Astrocyte (in vitro differentiated cells and primary cell): ENCODE results near the gene DISP3. TPM values are rescaled to one million over a fixed set of nuclear protein-coding genes. Genes with fewer than 3 reads are reported as not detected.

Experiments
- DNase-seq: peaks from one replicate; pipeline ENCODE4 v3.0.0-alpha.2; 2010; ENCODE audit warnings: low read depth
- FAIRE-seq: peaks from 2 replicates; lab custom pipeline; 2011; peaks lifted over from hg19 to GRCh38; lab: Jason Lieb, UNC
- H2AFZ ChIP-seq: 2 replicates; pipeline ENCODE4 v1.6.0; 2012; ENCODE audit warnings: low read depth, low read length, inconsistent platforms
- H3K27ac ChIP-seq: 2 replicates; pipeline ENCODE4 v1.5.1; 2011; ENCODE audit warnings: low read depth, low read length, inconsistent platforms
- H3K27me3 ChIP-seq: 2 replicates; pipeline ENCODE4 v1.6.0; 2011; ENCODE audit warnings: low read length, inconsistent platforms; ENCODE audit not compliant: insufficient read depth
- H3K36me3 ChIP-seq: 2 replicates; pipeline ENCODE4 v1.5.1; 2011; ENCODE audit warnings: low read length, inconsistent platforms; ENCODE audit not compliant: insufficient read depth
- H3K4me1 ChIP-seq: 2 replicates; pipeline ENCODE4 v1.5.1; 2011; ENCODE audit warnings: low read length, inconsistent platforms; ENCODE audit not compliant: insufficient read depth
- H3K4me2 ChIP-seq: 2 replicates; pipeline ENCODE4 v1.6.0; 2012; ENCODE audit warnings: low read length, inconsistent platforms
- H3K4me3 ChIP-seq: 2 replicates; pipeline ENCODE4 v1.5.1; 2011; ENCODE audit warnings: low read depth, mild to moderate bottlenecking, low read length, inconsistent platforms; ENCODE audit not compliant: insufficient read depth
- H3K79me2 ChIP-seq: 2 replicates; pipeline ENCODE4 v1.6.0; 2012; ENCODE audit warnings: mild to moderate bottlenecking, low read length, inconsistent platforms; ENCODE audit not compliant: insufficient read depth
- H3K9ac ChIP-seq: 2 replicates; pipeline ENCODE4 v1.6.0; 2012; ENCODE audit warnings: mild to moderate bottlenecking, low read length, inconsistent platforms
- H3K9me3 ChIP-seq: 2 replicates; pipeline ENCODE4 v1.5.1; 2012; ENCODE audit warnings: low read depth, mild to moderate bottlenecking, low read length, inconsistent platforms; ENCODE audit not compliant: insufficient read depth
- H4K20me1 ChIP-seq: 2 replicates; pipeline ENCODE4 v1.6.0; 2012; ENCODE audit warnings: low read length, inconsistent platforms; ENCODE audit not compliant: insufficient read depth
- H3K27ac Mint-ChIP-seq: one replicate; pipeline ENCODE4 v1.8.0; 2021; ENCODE audit warnings: mild to moderate bottlenecking, mixed read lengths; ENCODE audit not compliant: unreplicated experiment
- H3K27me3 Mint-ChIP-seq: one replicate; pipeline ENCODE4 v1.8.0; 2021; ENCODE audit warnings: low read depth, mixed read lengths; ENCODE audit not compliant: unreplicated experiment
- H3K36me3 Mint-ChIP-seq: one replicate; pipeline ENCODE4 v1.8.0; 2021; ENCODE audit warnings: low read depth, mixed read lengths; ENCODE audit not compliant: unreplicated experiment
- H3K4me1 Mint-ChIP-seq: one replicate; pipeline ENCODE4 v1.8.0; 2021; ENCODE audit warnings: low read depth, mixed read lengths; ENCODE audit not compliant: unreplicated experiment
- H3K4me3 Mint-ChIP-seq: one replicate; pipeline ENCODE4 v1.8.0; 2021; ENCODE audit warnings: mild to moderate bottlenecking, moderate library complexity, mixed read lengths; ENCODE audit not compliant: unreplicated experiment
- H3K9me3 Mint-ChIP-seq: one replicate; pipeline ENCODE4 v1.8.0; 2021; ENCODE audit warnings: mild to moderate bottlenecking, mixed read lengths; ENCODE audit not compliant: unreplicated experiment
- CTCF ChIP-seq: IDR thresholded peaks from 2 replicates; pipeline ENCODE4 v1.5.1; 2011; ENCODE audit warnings: low read depth, mild to moderate bottlenecking, inconsistent platforms, low read length, moderate library complexity; ENCODE audit not compliant: insufficient read depth
- EZH2 ChIP-seq: IDR thresholded peaks from 2 replicates; pipeline ENCODE4 v1.6.1; 2012; ENCODE audit warnings: mild to moderate bottlenecking, low read length, inconsistent platforms; ENCODE audit not compliant: insufficient read depth
- total RNA-seq: library from RNA; stranded (reverse); gene quantifications from 2 replicates; pipeline ENCODE4 v1.2.1, GENCODE V29; 2021

The DISP3 gene
- total RNA-seq, 1 donor from 2014 or later, result 0.32 TPM

- Histone ChIP-seq H3K27me3 (no peaks in the 10 kb centered on the region), H3K36me3 (no peaks in the 10 kb centered on the region), H2AFZ (no peak overlapping the region), H3K4me2 (no peak overlapping the region), H3K79me2 (no peaks in the 10 kb centered on the region), H4K20me1 (no peaks in the 10 kb centered on the region), H3K9ac (no peak overlapping the region), H3K9me3 (no peaks in the 10 kb centered on the region), H3K4me1 (no peaks in the 10 kb centered on the region), H3K4me3 (no peak overlapping the region), H3K27ac (no peak overlapping the region)
- Mint-ChIP-seq H3K27ac (no peak overlapping the region), H3K27me3 (peaks cover 80% of the 10 kb centered on the region), H3K9me3 (no peaks in the 10 kb centered on the region), H3K4me3 (no peak overlapping the region), H3K36me3 (no peaks in the 10 kb centered on the region), H3K4me1 (no peaks in the 10 kb centered on the region)
- no peak for TF ChIP-seq CTCF
- TF ChIP-seq EZH2, result no peak
- FAIRE-seq (no peak), DNase-seq (no peak)
These were observed 34.8 kb upstream of the DISP3 start for GRCh38 chr1:11443961-11444658.

GRCh38 chr1:11444907-11445306 lies 34.0 kb upstream of the DISP3 start:
- no peak for FAIRE-seq
- Histone ChIP-seq H3K79me2 (no peaks in the 10 kb centered on the region), H3K9me3 (no peaks in the 10 kb centered on the region), H3K36me3 (no peaks in the 10 kb centered on the region), H3K4me2 (no peak overlapping the region), H3K27ac (no peak overlapping the region), H3K4me1 (no peaks in the 10 kb centered on the region), H3K9ac (no peak overlapping the region), H2AFZ (no peak overlapping the region), H3K4me3 (no peak overlapping the region), H4K20me1 (no peaks in the 10 kb centered on the region), H3K27me3 (no peaks in the 10 kb centered on the region)
- Mint-ChIP-seq H3K27me3 (peaks cover 79% of the 10 kb centered on the region), H3K4me1 (no peaks in the 10 kb centered on the region), H3K27ac (no peak overlapping the region), H3K4me3 (no peak overlapping the region), H3K9me3 (no peaks in the 10 kb centered on the region), H3K36me3 (no peaks in the 10 kb centered on the region)
- no peak for DNase-seq
- TF ChIP-seq EZH2 (no peak), CTCF (no peak)

GRCh38 chr1:11447903-11448302 lies 31.1 kb upstream of the DISP3 start:
- no peak for DNase-seq
- no peak overlapping the region for H2AFZ ChIP-seq
- peaks cover 76% of the 10 kb centered on the region for H3K27me3 Mint-ChIP-seq
- no peak overlapping the region for H3K9ac ChIP-seq
- H3K36me3 ChIP-seq, result no peaks in the 10 kb centered on the region
- no peak overlapping the region for H3K4me3 Mint-ChIP-seq
- no peaks in the 10 kb centered on the region for H3K79me2 ChIP-seq
- H3K27me3 ChIP-seq, result no peaks in the 10 kb centered on the region
- H3K9me3 Mint-ChIP-seq, result no peaks in the 10 kb centered on the region
- H3K4me1 Mint-ChIP-seq, result no peaks in the 10 kb centered on the region
- no peak for FAIRE-seq
- H3K4me2 ChIP-seq, result no peak overlapping the region
- TF ChIP-seq EZH2, result no peak
- no peak for TF ChIP-seq CTCF
- H3K4me1 ChIP-seq, result no peaks in the 10 kb centered on the region
- no peaks in the 10 kb centered on the region for H3K9me3 ChIP-seq
- no peaks in the 10 kb centered on the region for H4K20me1 ChIP-seq
- H3K27ac Mint-ChIP-seq, result no peak overlapping the region
- H3K36me3 Mint-ChIP-seq, result no peaks in the 10 kb centered on the region
- H3K27ac ChIP-seq, result no peak overlapping the region
- H3K4me3 ChIP-seq, result no peak overlapping the region
